ENCODE results near the gene HOXA6. TPM values are rescaled to one million over a fixed set of nuclear protein-coding genes. Genes with fewer than 3 reads are reported as not detected.

Gene HOXA6
- polyA plus RNA-seq, 1 experiment = 1.2 TPM

- CTCF ChIA-PET = interaction anchor here (0.6 to 3.8 kb wide), 5 partner anchors 11 to 385 kb away, joined by 3 to 18 read pairs (median 7); no protein-coding TSS in a partner anchor
- Histone ChIP-seq H3K27me3 (ENCODE audit: control insufficient read depth, insufficient read depth, low read length) (no peaks in the 10 kb centered on the region), H3K27ac (ENCODE audit: low read depth, low read length) (peak overlapping the region; percentile 95), H3K9me3 (ENCODE audit: control insufficient read depth, insufficient read depth, low read length) (no peaks in the 10 kb centered on the region), H3K4me3 (ENCODE audit: low read depth, low read length) (peak overlapping the region; percentile 54)
- no peak for TF ChIP-seq CTCF (IDR thresholded peaks at IDR 0.05; ENCODE audit: low read depth, low read length)
- DNase-seq (ENCODE audit: low read depth, low spot score) = no peak
- POLR2A ChIA-PET = interaction anchor here (1.2 to 3.3 kb wide), 8 partner anchors 9 to 37 kb away, joined by 4 to 21 read pairs (median 12); partner anchors contain the start of gene HOXA5
Observed at GRCh38 chr7:27107391-27108381, 39.9 kb downstream of the HOXA6 start.

- H3K9me3 ChIP-seq (ENCODE audit: control insufficient read depth, insufficient read depth, low read length) = no peaks in the 10 kb centered on the region
- DNase-seq (ENCODE audit: low read depth, low spot score) = no peak
- ChIA-PET POLR2A (interaction anchor here (1.1 to 3.3 kb wide), 6 partner anchors 10 to 37 kb away, joined by 3 to 21 read pairs (median 8); partner anchors contain the start of gene HOXA5), CTCF (interaction anchor here (2.5 kb wide), 1 partner anchor 43 kb away, joined by 9 read pairs; no protein-coding TSS in a partner anchor)
- no peak for TF ChIP-seq CTCF (IDR thresholded peaks at IDR 0.05; ENCODE audit: low read depth, low read length)
- H3K4me3 ChIP-seq (ENCODE audit: low read depth, low read length) = peak overlapping the region; percentile 52
- H3K27ac ChIP-seq (ENCODE audit: low read depth, low read length) = peak overlapping the region; percentile 89
- H3K27me3 ChIP-seq (ENCODE audit: control insufficient read depth, insufficient read depth, low read length) = no peaks in the 10 kb centered on the region
Observed at GRCh38 chr7:27106901-27107240, 40.7 kb downstream of the HOXA6 start.

- peak overlapping the region; percentile 89 for H3K27ac ChIP-seq (ENCODE audit: low read depth, low read length)
- DNase-seq (ENCODE audit: low read depth, low spot score) = no peak
- no peaks in the 10 kb centered on the region for H3K27me3 ChIP-seq (ENCODE audit: control insufficient read depth, insufficient read depth, low read length)
- peak overlapping the region; percentile 52 for H3K4me3 ChIP-seq (ENCODE audit: low read depth, low read length)
- CTCF ChIA-PET = interaction anchor here (1.5 to 2.6 kb wide), 5 partner anchors 35 to 252 kb away, joined by 5 to 26 read pairs (median 9); partner anchors contain the start of gene HOXA5
- POLR2A ChIA-PET = interaction anchor here (1.1 to 3.3 kb wide), 7 partner anchors 9 to 38 kb away, joined by 3 to 21 read pairs (median 9); partner anchors contain the start of gene HOXA5
- no peaks in the 10 kb centered on the region for H3K9me3 ChIP-seq (ENCODE audit: control insufficient read depth, insufficient read depth, low read length)
- TF ChIP-seq CTCF (IDR thresholded peaks at IDR 0.05; ENCODE audit: low read depth, low read length) = no peak
Observed at GRCh38 chr7:27106181-27106900, 41.2 kb downstream of the HOXA6 start.

GRCh38 chr7:27105301-27106031, 42.1 kb downstream of the HOXA6 start:
- H3K27ac ChIP-seq (ENCODE audit: low read depth, low read length) = peak overlapping the region; percentile 89
- no peaks in the 10 kb centered on the region for H3K27me3 ChIP-seq (ENCODE audit: control insufficient read depth, insufficient read depth, low read length)
- H3K9me3 ChIP-seq (ENCODE audit: control insufficient read depth, insufficient read depth, low read length) = no peaks in the 10 kb centered on the region
- DNase-seq (ENCODE audit: low read depth, low spot score) = no peak
- ChIA-PET CTCF (interaction anchor here (0.5 to 2.6 kb wide), 10 partner anchors 13 to 1367 kb away, joined by 3 to 26 read pairs (median 5); partner anchors contain the start of genes HOXA4 and HOXA5), POLR2A (interaction anchor here (0.6 to 3.3 kb wide), 11 partner anchors 8 to 1249 kb away, joined by 3 to 21 read pairs (median 7); partner anchors contain the start of gene HOXA5)
- no peak for TF ChIP-seq CTCF (IDR thresholded peaks at IDR 0.05; ENCODE audit: low read depth, low read length)
- peak overlapping the region; percentile 11; the same call in 1 of the 2 replicates for H3K4me3 ChIP-seq (ENCODE audit: low read depth, low read length)
